ENCODE measurements around the gene ZNF892. TPM values are rescaled to one million over a fixed set of nuclear protein-coding genes. Genes with fewer than 3 reads are reported as not detected.
"Not testable (repeated sequence)": the region's sequence is repeated elsewhere in the genome, so short reads cannot be mapped to it uniquely, and the experiment has no call there.

The ZNF892 gene
- polyA plus RNA-seq, 3 donors: 0.15 to 0.73 (median 0.23) TPM

DNA sequence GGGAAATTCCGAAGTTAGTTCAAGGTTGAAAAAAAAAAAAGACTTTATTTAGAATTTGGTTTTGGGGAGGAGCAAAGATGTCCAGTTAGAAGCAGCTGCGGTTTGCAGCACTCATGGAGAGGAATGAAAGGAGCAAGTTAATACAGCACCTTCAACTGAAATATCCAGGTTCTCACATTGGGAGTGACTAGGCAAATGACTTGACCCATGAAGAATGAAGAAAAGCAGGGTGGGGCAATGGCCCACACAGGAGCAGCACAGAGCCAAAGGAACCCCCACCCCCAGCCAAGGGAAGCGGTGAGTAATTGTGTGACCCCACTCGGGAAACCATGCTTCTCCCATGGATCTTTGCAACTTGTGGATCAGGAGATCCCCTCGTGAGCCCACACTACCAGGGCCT, 32.8 kb downstream of the ZNF892 start:
- WGBS (ENCODE audit: insufficient coverage): 91% methylated on average over 3 of the region's 5 CpGs
- intact Hi-C loops (cut with micrococcal nuclease): no loop called here
- H3K4me3 Mint-ChIP-seq: no peak overlapping the region
- H3K4me2 ChIP-seq (replicated peaks; ENCODE audit: extremely low read depth, low read length, poor library complexity, severe bottlenecking): no peak overlapping the region
- H2AFZ ChIP-seq (ENCODE audit: insufficient read depth, low read depth, low read length, poor library complexity, severe bottlenecking): no peak overlapping the region
- no peaks in the 10 kb centered on the region for H4K20me1 ChIP-seq (ENCODE audit: insufficient read depth, low read length)
- TF ChIP-seq, protein P1, sequence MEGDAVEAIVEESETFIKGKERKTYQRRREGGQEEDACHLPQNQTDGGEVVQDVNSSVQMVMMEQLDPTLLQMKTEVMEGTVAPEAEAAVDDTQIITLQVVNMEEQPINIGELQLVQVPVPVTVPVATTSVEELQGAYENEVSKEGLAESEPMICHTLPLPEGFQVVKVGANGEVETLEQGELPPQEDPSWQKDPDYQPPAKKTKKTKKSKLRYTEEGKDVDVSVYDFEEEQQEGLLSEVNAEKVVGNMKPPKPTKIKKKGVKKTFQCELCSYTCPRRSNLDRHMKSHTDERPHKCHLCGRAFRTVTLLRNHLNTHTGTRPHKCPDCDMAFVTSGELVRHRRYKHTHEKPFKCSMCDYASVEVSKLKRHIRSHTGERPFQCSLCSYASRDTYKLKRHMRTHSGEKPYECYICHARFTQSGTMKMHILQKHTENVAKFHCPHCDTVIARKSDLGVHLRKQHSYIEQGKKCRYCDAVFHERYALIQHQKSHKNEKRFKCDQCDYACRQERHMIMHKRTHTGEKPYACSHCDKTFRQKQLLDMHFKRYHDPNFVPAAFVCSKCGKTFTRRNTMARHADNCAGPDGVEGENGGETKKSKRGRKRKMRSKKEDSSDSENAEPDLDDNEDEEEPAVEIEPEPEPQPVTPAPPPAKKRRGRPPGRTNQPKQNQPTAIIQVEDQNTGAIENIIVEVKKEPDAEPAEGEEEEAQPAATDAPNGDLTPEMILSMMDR (IDR thresholded peaks at IDR 0.05): no peak
- H3K27ac Mint-ChIP-seq: no peak overlapping the region
- H3K36me3 Mint-ChIP-seq: no peaks in the 10 kb centered on the region
- no peak for DNase-seq
- no peaks in the 10 kb centered on the region for H3K4me1 Mint-ChIP-seq
- H3K9me3 Mint-ChIP-seq: peaks cover 24 to 60% (median 46%) of the 10 kb centered on the region in 7 donors
- peaks cover 0 to 2% (median 0%) of the 10 kb centered on the region in 3 donors for H3K27me3 Mint-ChIP-seq (ENCODE audit: low read depth in 3 of 3)
- peaks cover 15 to 22% of the 10 kb centered on the region in 2 donors for H3K9me3 ChIP-seq (replicated peaks in 1 of 2; ENCODE audit: control insufficient read depth in 1 of 2, insufficient read depth in 1 of 2, low read length in 2 of 2)
- no peaks in the 10 kb centered on the region for H3K36me3 ChIP-seq (replicated peaks in 1 of 2; ENCODE audit: control insufficient read depth in 1 of 2, insufficient read depth in 2 of 2, low read length in 2 of 2)
- H3K4me3 ChIP-seq (replicated peaks in 1 of 3; ENCODE audit: low read depth in 2 of 3, low read length in 3 of 3): no peak overlapping the region
- H3K27me3 ChIP-seq (ENCODE audit: control insufficient read depth in 2 of 2, insufficient read depth in 2 of 2, low read length in 2 of 2): no peaks in the 10 kb centered on the region
- H3K9ac ChIP-seq (ENCODE audit: insufficient read depth, low read length, poor library complexity, severe bottlenecking): no peak overlapping the region
- H3K27ac ChIP-seq (ENCODE audit: low read depth in 1 of 2, low read length in 2 of 2): no peak overlapping the region
- no peaks in the 10 kb centered on the region for H3K79me2 ChIP-seq (ENCODE audit: insufficient read depth, low read length)
- H3K4me1 ChIP-seq (ENCODE audit: control insufficient read depth in 1 of 2, insufficient read depth in 2 of 2, low read length in 2 of 2): no peaks in the 10 kb centered on the region

DNA sequence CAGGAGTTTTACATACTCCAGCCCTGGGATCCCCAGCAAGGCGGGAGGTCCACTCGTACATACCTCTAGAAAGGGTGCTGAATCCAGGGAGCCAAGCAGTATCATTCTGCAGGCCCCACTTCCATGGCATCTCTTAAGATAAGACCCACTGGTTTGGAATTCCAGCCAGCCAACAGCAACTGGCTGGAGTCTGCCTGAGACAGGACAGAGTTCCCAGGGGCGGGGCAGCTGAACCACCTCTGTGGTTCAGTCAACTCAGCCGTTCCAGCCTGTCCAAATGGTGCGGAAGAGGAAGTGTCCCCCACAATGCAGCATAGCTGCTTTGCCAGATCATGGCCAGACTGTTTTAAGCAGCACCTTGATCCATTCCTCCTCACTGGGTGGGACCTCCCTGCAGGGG, 33.2 kb downstream of the ZNF892 start:
- TF ChIP-seq, protein P1 (IDR thresholded peaks at IDR 0.05): no peak
- Mint-ChIP-seq H3K27me3 (ENCODE audit: low read depth in 3 of 3) (no peaks in the 10 kb centered on the region), H3K4me1 (no peaks in the 10 kb centered on the region), H3K4me3 (no peak overlapping the region), H3K9me3 (peaks cover 24 to 60% (median 46%) of the 10 kb centered on the region in 7 donors), H3K36me3 (no peaks in the 10 kb centered on the region), H3K27ac (no peak overlapping the region)
- no peak overlapping the region for H3K4me3 ChIP-seq (replicated peaks in 1 of 3; ENCODE audit: low read depth in 2 of 3, low read length in 3 of 3)
- no peaks in the 10 kb centered on the region for H3K4me1 ChIP-seq (ENCODE audit: control insufficient read depth in 1 of 2, insufficient read depth in 2 of 2, low read length in 2 of 2)
- H3K4me2 ChIP-seq (replicated peaks; ENCODE audit: extremely low read depth, low read length, poor library complexity, severe bottlenecking): no peak overlapping the region
- no peak overlapping the region for H3K9ac ChIP-seq (ENCODE audit: insufficient read depth, low read length, poor library complexity, severe bottlenecking)
- no peaks in the 10 kb centered on the region for H3K27me3 ChIP-seq (ENCODE audit: control insufficient read depth in 2 of 2, insufficient read depth in 2 of 2, low read length in 2 of 2)
- H4K20me1 ChIP-seq (ENCODE audit: insufficient read depth, low read length): no peaks in the 10 kb centered on the region
- intact Hi-C loops (cut with micrococcal nuclease): no loop called here
- H2AFZ ChIP-seq (ENCODE audit: insufficient read depth, low read depth, low read length, poor library complexity, severe bottlenecking): no peak overlapping the region
- WGBS (ENCODE audit: insufficient coverage): 100% methylated on average over 4 of the region's 5 CpGs
- peaks cover 15 to 22% of the 10 kb centered on the region in 2 donors for H3K9me3 ChIP-seq (replicated peaks in 1 of 2; ENCODE audit: control insufficient read depth in 1 of 2, insufficient read depth in 1 of 2, low read length in 2 of 2)
- no peaks in the 10 kb centered on the region for H3K79me2 ChIP-seq (ENCODE audit: insufficient read depth, low read length)
- no peak for DNase-seq
- H3K27ac ChIP-seq (ENCODE audit: low read depth in 1 of 2, low read length in 2 of 2): no peak overlapping the region
- H3K36me3 ChIP-seq (replicated peaks in 1 of 2; ENCODE audit: control insufficient read depth in 1 of 2, insufficient read depth in 2 of 2, low read length in 2 of 2): no peaks in the 10 kb centered on the region

- H3K79me2 ChIP-seq (ENCODE audit: insufficient read depth, low read length); H3K27ac ChIP-seq (ENCODE audit: low read depth in 1 of 2, low read length in 2 of 2); H3K27ac Mint-ChIP-seq; H3K36me3 Mint-ChIP-seq; H3K9ac ChIP-seq (ENCODE audit: insufficient read depth, low read length, poor library complexity, severe bottlenecking); H3K4me1 Mint-ChIP-seq; H3K27me3 Mint-ChIP-seq (ENCODE audit: low read depth in 3 of 3); H3K4me3 ChIP-seq (replicated peaks in 1 of 3; ENCODE audit: low read depth in 2 of 3, low read length in 3 of 3); H3K4me3 Mint-ChIP-seq; intact Hi-C loops (cut with micrococcal nuclease); H4K20me1 ChIP-seq (ENCODE audit: insufficient read depth, low read length); H3K4me1 ChIP-seq (ENCODE audit: control insufficient read depth in 1 of 2, insufficient read depth in 2 of 2, low read length in 2 of 2); H3K36me3 ChIP-seq (replicated peaks in 1 of 2; ENCODE audit: control insufficient read depth in 1 of 2, insufficient read depth in 2 of 2, low read length in 2 of 2); H2AFZ ChIP-seq (ENCODE audit: insufficient read depth, low read depth, low read length, poor library complexity, severe bottlenecking); H3K27me3 ChIP-seq (ENCODE audit: control insufficient read depth in 2 of 2, insufficient read depth in 2 of 2, low read length in 2 of 2); H3K4me2 ChIP-seq (replicated peaks; ENCODE audit: extremely low read depth, low read length, poor library complexity, severe bottlenecking); DNase-seq: not testable (repeated sequence)
- no CpG with 5 or more reads among the region's 1 CpG for WGBS (ENCODE audit: insufficient coverage)
- peaks cover 15 to 22% of the 10 kb centered on the region in 2 donors for H3K9me3 ChIP-seq (replicated peaks in 1 of 2; ENCODE audit: control insufficient read depth in 1 of 2, insufficient read depth in 1 of 2, low read length in 2 of 2)
- H3K9me3 Mint-ChIP-seq: peaks cover 24 to 63% (median 45%) of the 10 kb centered on the region in 7 donors
These were observed 34.8 kb downstream of the ZNF892 start for GRCh38 chr2:95242084-95242483.

Measured in CD14-positive monocyte (primary cell).